SK-N-DZ (cell line): ENCODE data around the gene LRRC31.

Experiments
- DNase-seq: peaks from one replicate; pipeline ENCODE4 v3.0.0-alpha.2; 2015; ENCODE audit warnings: low spot score

The LRRC31 gene

GRCh38 chr3:169813278-169813677 lies 56.5 kb downstream of the LRRC31 start:
- no peak for DNase-seq

- peak; percentile 95 for DNase-seq
Measured at GRCh38 chr3:169812332-169813235, 57.2 kb downstream of the LRRC31 start, which contains the start of the genes LRRC34 and LRRIQ4. LRRC34 (minus strand) TSS chr3:169812904; CDS start chr3:169812548, 356 bp downstream. LRRIQ4 (plus strand) TSS chr3:169812870; CDS start chr3:169821922, 9,052 bp downstream.

- DNase-seq, result peak; percentile 55
Measured at GRCh38 chr3:169811631-169812331, 58.0 kb downstream of the LRRC31 start.

GRCh38 chr3:169809230-169809795 lies 60.4 kb downstream of the LRRC31 start:
- no peak for DNase-seq

- no peak for DNase-seq
Measured at GRCh38 chr3:169804681-169805080, 65.1 kb downstream of the LRRC31 start.

- no peak for DNase-seq
Measured at GRCh38 chr3:169792359-169792758, 77.4 kb downstream of the LRRC31 start.

GRCh38 chr3:169790687-169791429 lies 78.9 kb downstream of the LRRC31 start:
- DNase-seq, result no peak

GRCh38 chr3:169790219-169790618 lies 79.5 kb downstream of the LRRC31 start:
- no peak for DNase-seq
